ENCODE results near the gene WNT3.

GRCh38 chr17:46764709-46765401 lies 53.6 kb downstream of the WNT3 start:
- TF ChIP-seq, protein P1, sequence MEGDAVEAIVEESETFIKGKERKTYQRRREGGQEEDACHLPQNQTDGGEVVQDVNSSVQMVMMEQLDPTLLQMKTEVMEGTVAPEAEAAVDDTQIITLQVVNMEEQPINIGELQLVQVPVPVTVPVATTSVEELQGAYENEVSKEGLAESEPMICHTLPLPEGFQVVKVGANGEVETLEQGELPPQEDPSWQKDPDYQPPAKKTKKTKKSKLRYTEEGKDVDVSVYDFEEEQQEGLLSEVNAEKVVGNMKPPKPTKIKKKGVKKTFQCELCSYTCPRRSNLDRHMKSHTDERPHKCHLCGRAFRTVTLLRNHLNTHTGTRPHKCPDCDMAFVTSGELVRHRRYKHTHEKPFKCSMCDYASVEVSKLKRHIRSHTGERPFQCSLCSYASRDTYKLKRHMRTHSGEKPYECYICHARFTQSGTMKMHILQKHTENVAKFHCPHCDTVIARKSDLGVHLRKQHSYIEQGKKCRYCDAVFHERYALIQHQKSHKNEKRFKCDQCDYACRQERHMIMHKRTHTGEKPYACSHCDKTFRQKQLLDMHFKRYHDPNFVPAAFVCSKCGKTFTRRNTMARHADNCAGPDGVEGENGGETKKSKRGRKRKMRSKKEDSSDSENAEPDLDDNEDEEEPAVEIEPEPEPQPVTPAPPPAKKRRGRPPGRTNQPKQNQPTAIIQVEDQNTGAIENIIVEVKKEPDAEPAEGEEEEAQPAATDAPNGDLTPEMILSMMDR (IDR thresholded peaks at IDR 0.05; ENCODE audit: low read length) = no peak
- TF ChIP-seq EZH2 (IDR thresholded peaks at IDR 0.05; ENCODE audit: borderline replicate concordance, low read length) = no peak

Measured in OCI-LY1 (cell line).